Activated CD4-positive, alpha-beta T cell treated with anti-CD3 and anti-CD28 coated beads, Interleukin-2, Interleukin-4, amounts not matched to agents 100 ng/mL and 50 ng/mL, durations not matched to agents 16 hours and 8 hours (primary cell): ENCODE data around the gene XPR1.
"Not testable (repeated sequence)": the region's sequence is repeated elsewhere in the genome, so short reads cannot be mapped to it uniquely, and the experiment has no call there.

Source experiments
- DNase-seq: peaks from one replicate; pipeline ENCODE4 v3.0.0-alpha.2; 2020; ENCODE audit warnings: low spot score

XPR1 gene

GRCh38 chr1:180722586-180722985 is 90.8 kb downstream of the XPR1 start:
- no peak for DNase-seq

DNA sequence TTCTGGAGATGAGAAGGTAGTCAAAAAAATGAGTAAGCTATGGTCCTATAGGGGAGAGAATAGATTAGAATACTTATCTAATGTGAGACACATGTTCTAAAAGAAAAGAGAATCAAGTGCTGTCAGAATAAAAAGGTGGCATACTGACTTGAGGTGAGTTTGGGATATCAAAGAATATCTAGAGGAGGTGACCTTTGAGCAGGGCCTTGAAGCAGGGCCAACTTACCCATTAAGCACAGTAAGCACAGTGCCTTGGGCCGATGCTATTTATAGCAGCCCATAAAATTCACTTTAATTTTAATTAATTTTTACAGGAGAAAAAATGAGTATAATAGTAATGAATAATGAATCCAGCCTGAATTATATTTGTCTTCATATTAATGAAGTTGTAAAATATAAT is 92.2 kb downstream of the XPR1 start:
- no peak for DNase-seq

DNA sequence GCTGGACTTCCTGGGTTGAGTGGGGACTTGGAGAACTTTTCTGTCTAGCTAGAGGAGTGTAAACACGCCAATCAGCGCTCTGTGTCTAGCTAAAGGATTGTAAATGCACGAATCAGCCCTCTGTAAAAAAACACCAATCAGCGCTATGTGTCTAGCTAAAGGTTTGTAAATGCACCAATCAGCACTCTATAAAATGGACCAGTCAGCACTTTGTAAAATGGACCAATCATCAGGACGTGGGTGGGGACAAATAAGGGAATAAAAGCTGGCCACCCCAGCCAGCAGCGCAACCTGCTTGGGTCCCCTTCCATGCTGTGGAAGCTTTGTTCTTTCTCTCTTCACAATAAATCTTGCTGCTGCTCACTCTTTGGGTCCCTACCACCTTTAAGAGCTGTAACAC is 94.2 kb downstream of the XPR1 start:
- DNase-seq: not testable (repeated sequence)

GRCh38 chr1:180727751-180728150 is 95.9 kb downstream of the XPR1 start:
- not testable (repeated sequence) for DNase-seq

DNA sequence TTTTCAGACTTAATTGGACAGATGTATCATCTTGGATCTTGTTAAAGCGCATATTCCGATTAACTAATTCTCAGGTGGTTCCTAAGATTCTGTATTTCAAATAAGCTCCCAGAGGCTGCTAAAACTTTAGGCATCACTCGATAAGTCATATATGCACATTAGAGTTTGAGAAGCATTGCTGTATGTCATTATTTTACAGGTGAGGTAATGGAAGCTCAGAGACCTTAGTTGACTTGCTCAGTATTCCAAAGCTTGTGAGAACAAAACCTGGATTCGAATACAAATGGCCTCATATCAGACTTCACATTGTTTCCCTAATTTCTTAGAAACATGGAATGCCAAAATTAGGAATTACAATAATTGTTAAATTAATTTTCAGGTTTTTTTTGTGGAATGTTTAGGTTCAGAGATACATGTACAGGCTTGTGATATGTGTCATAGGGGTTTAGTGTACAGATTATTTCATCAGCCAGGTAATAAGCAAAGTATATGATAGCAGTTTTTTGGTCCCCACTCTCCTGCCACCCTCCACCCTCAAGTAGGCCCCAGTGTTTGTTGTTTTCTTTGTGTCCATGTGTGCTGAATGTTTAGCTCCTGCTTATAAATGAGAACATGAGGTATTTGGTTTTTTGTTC is 96.8 kb downstream of the XPR1 start:
- no peak for DNase-seq

GRCh38 chr1:180731131-180731530 is 99.3 kb downstream of the XPR1 start:
- no peak for DNase-seq

DNA sequence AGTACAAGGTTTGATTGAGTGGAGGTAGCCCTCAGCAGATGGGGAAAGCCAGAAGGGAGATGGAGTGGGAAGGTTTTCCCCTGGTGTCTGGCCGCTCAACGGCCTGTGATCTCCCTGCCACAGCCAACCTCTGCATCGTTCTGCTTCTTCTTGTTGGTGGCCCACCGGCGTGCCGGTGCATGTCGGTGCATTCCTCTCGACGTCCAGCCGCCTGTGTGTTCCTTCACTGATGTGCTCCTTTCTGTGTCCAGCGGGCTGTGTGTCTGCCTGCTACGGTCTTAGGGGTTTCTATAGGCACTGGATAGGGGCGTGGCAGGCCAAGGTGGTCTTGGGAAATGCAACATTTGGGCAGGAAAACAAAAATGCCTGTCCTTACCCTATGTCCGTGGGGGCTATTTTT is 101.0 kb downstream of the XPR1 start:
- no peak for DNase-seq

GRCh38 chr1:180734366-180734765 is 102.5 kb downstream of the XPR1 start:
- no peak for DNase-seq

- DNase-seq: no peak
Observed at GRCh38 chr1:180742663-180743062, 110.8 kb downstream of the XPR1 start.

DNA sequence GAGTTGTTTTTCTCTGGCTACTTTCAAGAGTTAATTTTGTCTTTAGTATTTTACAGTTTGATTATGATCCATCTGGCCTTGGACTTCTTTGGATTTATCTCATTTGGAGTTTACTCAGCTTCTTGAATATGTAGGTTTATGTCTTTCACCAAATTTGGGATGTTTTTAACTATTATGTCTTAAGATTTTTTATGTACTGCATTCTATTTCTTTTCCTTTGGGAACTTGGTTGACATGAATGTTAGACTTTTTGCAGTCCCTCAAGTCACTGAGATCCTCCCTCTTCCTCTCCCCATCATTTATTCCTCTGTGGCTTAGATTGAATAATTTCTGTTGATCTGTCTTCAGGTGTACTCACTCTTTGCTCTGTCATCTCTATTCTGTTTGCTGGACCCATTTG is 112.0 kb downstream of the XPR1 start:
- DNase-seq: no peak

DNA sequence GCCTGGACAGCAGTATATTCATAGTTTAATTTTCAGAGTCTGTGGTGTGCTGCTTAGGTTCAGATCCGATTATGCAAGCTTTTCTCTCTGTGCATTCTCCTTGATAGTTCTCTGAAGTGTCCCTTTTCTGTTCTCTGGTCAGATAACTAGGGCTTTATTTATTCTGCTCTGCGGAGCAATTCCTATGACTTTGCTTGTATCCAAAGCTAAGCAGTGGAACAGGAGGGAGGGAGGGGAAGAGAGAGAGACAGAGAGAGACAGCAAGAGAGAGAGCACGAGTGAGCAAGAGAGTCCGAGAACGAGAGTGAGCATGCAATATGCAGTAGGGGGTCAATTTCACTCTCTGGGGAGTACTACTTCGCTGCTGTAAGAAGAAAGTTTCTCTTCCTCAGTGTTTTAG is 113.3 kb downstream of the XPR1 start:
- DNase-seq: no peak

- no peak for DNase-seq
Observed at GRCh38 chr1:180751921-180752320, 120.1 kb downstream of the XPR1 start.

- DNase-seq: no peak
Observed at GRCh38 chr1:180754453-180754852, 122.6 kb downstream of the XPR1 start.

GRCh38 chr1:180757657-180758056 is 125.8 kb downstream of the XPR1 start:
- DNase-seq: no peak

DNA sequence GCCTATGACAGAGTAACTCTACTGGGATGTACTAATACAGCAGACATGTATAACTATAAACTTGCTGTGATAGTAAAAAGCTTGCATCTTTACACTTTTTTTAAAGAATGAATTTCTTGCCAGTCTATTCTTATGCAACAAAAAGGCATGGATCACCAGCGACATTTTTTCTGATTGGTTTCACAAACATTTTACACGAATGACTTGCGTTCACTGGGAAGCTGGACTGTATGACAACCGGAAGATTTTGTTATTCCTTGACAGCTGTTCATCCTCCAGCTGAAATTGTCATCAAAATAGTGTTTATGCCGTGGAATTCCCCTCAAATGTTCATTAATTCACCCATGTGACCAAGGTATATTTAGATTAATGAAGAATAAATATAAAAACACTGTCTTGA is 131.0 kb downstream of the XPR1 start:
- no peak for DNase-seq

DNA sequence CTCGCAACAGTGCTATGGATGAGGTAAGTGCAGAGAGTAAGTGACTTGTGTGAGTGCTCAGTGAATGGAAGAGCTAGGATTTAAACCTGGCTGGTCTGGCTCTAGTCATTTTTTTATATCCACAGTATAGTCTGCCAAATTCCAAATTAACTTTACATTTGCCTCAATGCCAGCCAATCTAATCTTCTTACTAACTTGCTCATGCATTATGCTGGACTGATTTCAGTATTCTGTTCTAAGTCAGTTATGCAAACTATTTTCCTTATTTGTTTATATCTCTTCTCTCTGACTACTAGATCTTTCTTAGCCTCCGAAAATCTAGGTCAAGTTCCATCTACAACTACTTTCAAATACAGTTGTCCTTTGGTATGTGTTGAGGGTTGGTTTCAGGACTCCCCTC is 133.3 kb downstream of the XPR1 start:
- no peak for DNase-seq

DNA sequence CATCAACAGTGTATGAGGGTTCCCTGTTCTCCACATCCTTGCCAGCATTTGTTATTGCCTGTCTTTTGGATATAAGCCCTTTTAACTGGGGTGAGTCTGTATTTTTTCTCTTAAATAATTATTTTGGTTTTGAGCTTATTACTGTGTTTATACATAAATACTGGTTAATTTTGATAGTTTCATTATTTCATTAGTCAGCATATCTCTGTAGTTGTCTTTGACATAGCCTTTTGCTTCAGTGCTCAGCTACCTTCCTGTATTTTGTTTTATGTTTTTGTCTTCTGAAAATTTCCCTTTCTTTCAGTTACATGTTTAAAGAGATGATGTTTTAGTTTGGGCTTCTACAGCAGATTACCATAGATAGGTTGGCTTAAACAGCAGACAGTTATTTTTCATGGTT is 138.1 kb downstream of the XPR1 start:
- DNase-seq: no peak

DNA sequence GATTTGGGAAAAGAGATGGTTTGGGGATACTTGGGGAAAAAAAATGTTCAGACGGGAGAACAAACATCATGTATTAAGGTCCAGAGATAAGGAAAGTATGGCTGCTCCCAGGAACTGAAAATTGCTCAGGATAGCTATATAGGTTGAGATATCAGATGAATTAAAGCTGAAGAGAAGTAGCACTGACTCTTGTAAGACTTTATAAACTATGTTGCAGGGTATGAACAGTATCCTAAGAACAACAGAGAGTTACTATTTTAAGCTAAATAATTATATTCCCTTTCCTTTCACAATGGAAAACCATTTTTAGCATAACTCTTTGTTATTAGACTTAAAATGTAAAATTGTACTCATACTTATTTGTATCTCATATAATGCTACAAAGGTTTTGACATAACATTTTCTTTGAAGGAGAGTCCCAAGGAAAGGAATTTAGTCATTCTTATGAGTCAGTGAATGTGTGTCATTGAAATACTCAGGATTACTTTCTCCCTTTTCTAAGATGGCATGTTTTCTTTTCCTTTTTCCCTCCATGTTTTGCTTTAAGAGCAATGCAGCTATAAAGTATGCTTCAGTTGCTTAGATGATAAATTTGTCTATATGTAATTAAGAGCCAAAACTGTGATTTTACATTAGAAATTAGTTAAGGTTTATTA is 141.5 kb downstream of the XPR1 start:
- no peak for DNase-seq

- no peak for DNase-seq
Observed at GRCh38 chr1:180775801-180776200, 144.0 kb downstream of the XPR1 start.

- no peak for DNase-seq
Observed at GRCh38 chr1:180777072-180777689, 145.4 kb downstream of the XPR1 start.

GRCh38 chr1:180778782-180779398 is 147.1 kb downstream of the XPR1 start:
- DNase-seq: no peak

- no peak for DNase-seq
Observed at GRCh38 chr1:180779584-180779983, 147.8 kb downstream of the XPR1 start.

DNA sequence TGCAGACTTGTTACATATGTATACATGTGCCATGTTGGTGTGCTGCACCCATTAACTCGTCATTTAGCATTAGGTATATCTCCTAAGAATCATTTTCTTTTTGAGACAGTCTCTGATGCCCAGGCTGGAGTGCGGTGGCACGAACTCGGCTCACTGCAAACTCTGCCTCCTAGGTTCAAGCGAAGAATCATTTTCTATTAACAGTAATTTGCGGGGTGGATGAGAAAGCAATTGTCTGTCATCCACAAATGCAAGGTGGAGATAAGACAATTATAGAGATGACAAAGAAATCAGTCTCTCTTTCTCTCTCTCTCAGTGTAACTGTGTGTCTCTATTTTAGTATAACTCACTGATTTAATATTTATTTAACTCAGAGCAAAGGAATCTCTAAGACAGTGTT is 149.9 kb downstream of the XPR1 start:
- no peak for DNase-seq
